ENCODE measurements around the gene SLC10A7. TPM values are rescaled to one million over a fixed set of nuclear protein-coding genes. Genes with fewer than 3 reads are reported as not detected.

SLC10A7 gene
- total RNA-seq, 1 experiment from 2014 or later, result 3.9 TPM

GRCh38 chr4:146212781-146213180 lies 309.0 kb downstream of the SLC10A7 start:
- Histone ChIP-seq H3K4me1 (ENCODE audit: insufficient read depth, low read length) (no peaks in the 10 kb centered on the region), H3K9ac (ENCODE audit: extremely low read depth, insufficient read length, low read length) (no peak overlapping the region), H3K27ac (ENCODE audit: insufficient read length, low read depth, low read length) (no peak overlapping the region), H3K18ac (ENCODE audit: insufficient read length, low read depth, low read length) (no peak overlapping the region), H2AK5ac (ENCODE audit: insufficient read length, low read length) (no peak overlapping the region), H4K5ac (ENCODE audit: insufficient read length, low read depth, low read length) (no peak overlapping the region), H3T11ph (ENCODE audit: low read length) (no peak overlapping the region), H3K4me2 (ENCODE audit: insufficient read depth, insufficient read length, low read length) (no peak overlapping the region), H2AFZ (ENCODE audit: low read length) (no peak overlapping the region), H3K9me3 (ENCODE audit: control insufficient read depth, low read depth, low read length) (no peaks in the 10 kb centered on the region), H3K79me2 (ENCODE audit: insufficient read depth, low read length) (no peaks in the 10 kb centered on the region), H3K4ac (ENCODE audit: low read depth, low read length) (no peak overlapping the region), H3K56ac (ENCODE audit: insufficient read length, low read depth, low read length) (no peak overlapping the region), H3K23me2 (ENCODE audit: insufficient read length, low read depth, low read length, poor library complexity, severe bottlenecking) (no peaks in the 10 kb centered on the region), H4K8ac (replicated peaks; ENCODE audit: insufficient read length, low read depth, low read length) (no peak overlapping the region), H4K91ac (ENCODE audit: insufficient read length, low read depth, low read length) (no peak overlapping the region), H2BK5ac (ENCODE audit: insufficient read length, low read length) (no peak overlapping the region), H4K20me1 (ENCODE audit: control insufficient read depth, insufficient read depth, insufficient read length) (no peaks in the 10 kb centered on the region), H3K27me3 (ENCODE audit: insufficient read depth, low read length) (no peaks in the 10 kb centered on the region), H2BK15ac (ENCODE audit: low read depth, low read length) (no peak overlapping the region), H2BK20ac (ENCODE audit: low read depth, low read length, poor library complexity, severe bottlenecking) (no peak overlapping the region), H2BK12ac (ENCODE audit: insufficient read length, low read depth, low read length) (no peak overlapping the region), H3K79me1 (ENCODE audit: insufficient read depth, low read depth, low read length, poor library complexity, severe bottlenecking) (no peaks in the 10 kb centered on the region), H3K14ac (ENCODE audit: insufficient read depth, low read length) (no peak overlapping the region), H3K23ac (ENCODE audit: insufficient read length, low read depth, low read length) (no peak overlapping the region), H2BK120ac (ENCODE audit: low read depth, low read length, poor library complexity, severe bottlenecking) (no peak overlapping the region)
- TF ChIP-seq CTCF (conservative IDR thresholded peaks at IDR 0.05), result no peak
- Mint-ChIP-seq H3K36me3 (ENCODE audit: insufficient read depth in 1 of 3, low read depth in 3 of 3) (no peaks in the 10 kb centered on the region), H3K27me3 (ENCODE audit: low read depth) (peaks cover 5% of the 10 kb centered on the region), H3K27ac (no peak overlapping the region), H3K4me3 (no peak overlapping the region), H3K9me3 (no peaks in the 10 kb centered on the region), H3K4me1 (no peaks in the 10 kb centered on the region)
- no CpG with 5 or more reads among the region's 9 CpGs for WGBS (ENCODE audit: extremely low coverage, insufficient read length, low lambda C conversion rate)
- DNase-seq, result no peak
